ENCODE measurements around the gene WIPI1.
"Not testable (repeated sequence)": the region's sequence is repeated elsewhere in the genome, so short reads cannot be mapped to it uniquely, and the experiment has no call there.

WIPI1 gene

DNA sequence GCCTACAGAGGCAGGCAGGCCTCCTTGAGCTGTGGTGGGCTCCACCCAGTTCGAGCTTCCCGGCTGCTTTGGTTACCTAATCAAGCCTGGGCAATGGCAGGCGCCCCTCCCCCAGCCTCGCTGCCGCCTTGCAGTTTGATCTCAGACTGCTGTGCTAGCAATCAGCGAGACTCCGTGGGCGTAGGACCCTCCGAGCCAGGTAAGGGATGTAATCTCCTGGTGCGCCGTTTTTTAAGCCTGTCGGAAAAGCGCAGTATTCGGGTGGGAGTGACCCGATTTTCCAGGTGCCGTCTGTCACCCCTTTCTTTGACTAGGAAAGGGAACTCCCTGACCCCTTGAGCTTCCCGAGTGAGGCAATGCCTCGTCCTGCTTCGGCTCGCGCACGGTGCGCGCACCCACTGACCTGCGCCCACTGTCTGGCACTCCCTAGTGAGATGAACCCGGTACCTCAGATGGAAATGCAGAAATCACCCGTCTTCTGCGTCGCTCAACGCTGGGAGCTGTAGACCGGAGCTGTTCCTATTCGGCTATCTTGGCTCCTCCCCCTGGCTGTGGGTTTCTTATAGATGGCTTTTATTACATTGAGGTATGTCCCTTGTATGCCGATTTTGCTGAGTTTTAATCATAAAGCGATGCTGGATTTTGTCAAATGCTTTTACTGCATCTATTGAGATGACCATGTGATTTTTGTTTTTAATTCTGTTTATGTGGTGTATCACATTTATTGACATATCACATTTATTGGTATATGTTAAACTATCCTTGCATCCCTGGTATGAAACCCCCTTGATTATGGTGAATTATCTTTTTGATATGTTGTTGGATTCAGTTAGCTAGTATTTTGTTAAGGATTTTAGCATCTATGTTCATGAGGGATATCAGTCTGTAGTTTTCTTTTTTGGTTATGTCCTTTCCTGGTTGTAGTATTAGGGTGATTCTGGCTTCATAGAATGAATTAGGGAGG, 43.4 kb downstream of the WIPI1 start:
- DNase-seq (ENCODE audit: low read depth in 2 of 2), result peak; percentile 47 to 51

DNA sequence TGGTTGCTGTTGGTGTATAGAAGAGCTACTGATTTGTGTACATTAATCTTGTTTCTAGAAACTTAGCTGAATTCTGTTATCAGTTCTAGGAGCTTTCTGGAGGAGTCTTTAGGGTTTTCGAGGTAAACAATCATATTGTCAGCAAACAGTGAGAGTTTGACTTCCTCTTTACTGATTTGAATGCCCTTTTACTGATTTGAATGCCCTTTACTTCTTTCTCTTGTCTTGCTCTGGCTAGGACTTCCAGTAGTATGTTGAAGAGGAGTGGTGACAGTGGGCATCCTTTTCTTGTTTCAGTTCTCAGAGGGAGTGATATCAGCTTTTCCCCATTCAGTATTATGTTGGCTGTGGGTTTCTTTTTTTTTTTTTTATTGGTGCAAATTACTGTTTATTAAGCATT, 49.6 kb downstream of the WIPI1 start:
- not testable (repeated sequence) for DNase-seq (ENCODE audit: low read depth in 2 of 2)

DNA sequence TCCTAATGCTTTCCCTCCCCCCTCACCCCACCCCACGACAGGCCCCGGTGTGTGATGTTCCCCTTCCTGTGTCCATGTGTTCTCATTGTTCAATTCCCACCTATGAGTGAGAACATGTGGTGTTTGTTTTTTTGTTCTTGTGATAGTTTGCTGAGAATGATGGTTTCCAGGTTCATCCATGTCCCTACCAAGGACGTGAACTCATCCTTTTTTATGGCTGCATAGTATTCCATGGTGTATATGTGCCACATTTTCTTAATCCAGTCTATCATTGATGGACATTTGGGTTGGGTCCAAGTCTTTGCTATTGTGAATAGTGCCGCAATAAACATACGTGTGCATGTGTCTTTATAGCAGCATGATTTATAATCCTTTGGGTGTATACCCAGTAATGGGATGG, 53.5 kb downstream of the WIPI1 start:
- not testable (repeated sequence) for DNase-seq (ENCODE audit: low read depth in 2 of 2)

- DNase-seq (ENCODE audit: low read depth in 2 of 2), result no peak
These were observed 54.2 kb downstream of the WIPI1 start for GRCh38 chr17:68403122-68403521.

DNA sequence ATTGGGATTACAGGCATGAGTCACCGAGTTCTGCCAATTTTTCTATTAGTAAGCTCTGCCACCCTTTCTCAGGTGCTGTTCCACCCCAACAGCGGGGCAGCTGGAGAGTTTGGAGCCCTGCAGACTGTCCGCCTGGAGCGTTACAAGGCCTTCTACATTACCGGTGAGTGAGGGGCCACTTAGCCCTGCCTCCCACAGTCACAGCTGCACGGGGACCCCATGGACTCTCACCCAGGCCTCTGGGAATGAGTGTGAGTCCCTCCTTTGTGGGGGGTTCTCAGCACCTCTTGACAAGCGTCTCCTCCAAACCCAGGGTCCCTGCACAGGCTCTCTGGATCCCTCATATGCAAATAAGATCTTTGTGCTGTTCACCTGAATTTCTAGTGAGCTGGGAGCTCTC, 56.0 kb downstream of the WIPI1 start:
- no peak for DNase-seq (ENCODE audit: low read depth in 2 of 2)

DNA sequence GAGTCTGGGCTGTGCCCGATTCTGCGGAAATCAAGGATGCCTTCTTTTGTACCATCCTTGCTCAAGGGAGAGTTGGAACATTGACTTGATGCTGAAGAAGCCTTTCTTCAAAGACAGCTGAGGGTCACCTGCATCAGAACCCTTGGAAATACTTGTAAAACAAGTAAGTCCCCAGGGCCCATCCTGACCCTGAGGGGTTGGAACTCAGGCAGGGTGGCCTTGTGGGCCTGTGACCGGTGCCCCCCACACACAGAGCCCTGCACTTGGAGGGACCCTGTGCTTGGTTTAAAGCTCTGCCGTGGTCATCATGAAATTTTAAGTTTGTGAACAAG, 56.9 kb downstream of the WIPI1 start:
- no peak for DNase-seq (ENCODE audit: low read depth in 2 of 2)

DNA sequence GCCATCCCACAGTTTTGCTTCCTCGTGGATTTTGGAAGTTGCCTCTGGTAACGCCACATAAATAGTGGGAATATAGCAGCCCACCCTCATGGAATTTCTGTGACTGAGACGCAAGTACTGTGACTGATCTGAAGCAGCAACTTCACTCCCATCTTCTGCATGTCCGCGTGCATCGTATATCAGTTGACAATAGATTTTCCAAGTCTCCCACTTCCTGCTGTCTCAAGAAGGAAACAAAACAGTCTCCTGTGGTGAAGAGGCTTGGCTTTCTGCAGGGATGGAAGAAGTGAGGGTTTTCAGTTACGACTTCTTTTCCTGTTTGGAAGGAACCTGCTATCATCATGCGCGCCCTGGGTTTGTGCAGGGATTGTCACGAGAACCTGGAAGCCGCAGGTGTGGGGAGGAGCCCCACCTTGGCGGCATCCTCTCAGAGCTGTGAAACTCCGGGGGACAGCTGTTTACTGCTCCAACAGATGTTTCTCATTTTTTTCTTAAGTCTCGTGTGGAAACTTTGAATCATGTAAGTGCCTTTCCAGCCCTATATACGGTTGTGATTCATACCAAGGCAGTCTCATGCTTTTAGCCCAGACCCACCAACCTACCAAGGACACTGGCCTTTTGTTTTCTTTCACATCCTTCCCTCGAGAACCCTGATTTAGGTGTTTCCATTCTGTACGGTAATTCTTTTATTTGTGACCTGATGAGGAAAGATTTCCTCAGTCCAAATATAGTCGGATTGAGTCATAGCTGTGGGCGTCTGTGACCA, 57.5 kb downstream of the WIPI1 start:
- peak in 1 of 2 donors; percentile 52 for DNase-seq (ENCODE audit: low read depth in 2 of 2)

DNA sequence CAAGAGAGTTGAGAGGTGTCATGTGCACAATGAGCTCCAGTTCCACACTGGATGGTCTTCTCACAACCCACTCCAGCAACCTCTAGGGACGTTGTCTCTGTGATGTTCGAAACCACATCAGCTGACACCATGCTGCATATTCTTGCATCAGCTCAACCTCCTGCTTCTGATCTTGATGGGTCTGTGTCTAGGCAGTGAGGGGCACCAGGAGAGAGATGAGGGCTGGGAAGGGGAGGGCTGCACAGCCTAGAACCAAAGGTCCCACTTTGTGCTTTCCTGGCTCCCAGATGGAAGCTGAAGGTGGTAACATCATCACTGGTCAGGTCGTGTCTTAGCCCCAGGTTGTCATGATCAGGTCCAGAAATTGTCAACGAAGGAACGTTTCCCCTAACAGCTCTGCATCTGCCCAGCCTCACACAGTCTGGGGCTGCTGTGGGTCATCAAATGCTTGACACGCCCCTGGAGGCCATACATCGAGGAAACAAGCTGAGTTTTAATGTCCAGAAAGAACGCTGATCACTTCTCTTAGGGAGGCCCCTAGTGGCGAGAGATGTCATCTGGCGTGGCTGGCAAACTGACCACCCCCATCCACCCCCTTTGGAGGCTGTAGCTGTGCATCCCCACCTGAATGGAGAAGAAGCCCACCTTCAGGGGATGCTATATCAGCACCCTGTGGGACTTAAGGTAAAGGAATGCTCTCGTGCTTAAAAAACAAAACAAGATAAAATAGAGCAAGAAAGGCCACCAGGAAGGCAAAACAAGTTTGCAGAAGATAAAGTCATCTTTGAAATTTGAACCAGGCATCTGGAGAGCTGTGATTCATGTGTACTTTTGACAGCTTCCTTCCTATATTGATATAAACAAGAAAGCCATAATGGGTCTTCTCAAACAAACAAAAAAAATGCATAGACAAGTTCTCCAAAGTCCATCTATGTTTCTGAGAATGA, 58.3 kb downstream of the WIPI1 start:
- no peak for DNase-seq (ENCODE audit: low read depth in 2 of 2)

DNA sequence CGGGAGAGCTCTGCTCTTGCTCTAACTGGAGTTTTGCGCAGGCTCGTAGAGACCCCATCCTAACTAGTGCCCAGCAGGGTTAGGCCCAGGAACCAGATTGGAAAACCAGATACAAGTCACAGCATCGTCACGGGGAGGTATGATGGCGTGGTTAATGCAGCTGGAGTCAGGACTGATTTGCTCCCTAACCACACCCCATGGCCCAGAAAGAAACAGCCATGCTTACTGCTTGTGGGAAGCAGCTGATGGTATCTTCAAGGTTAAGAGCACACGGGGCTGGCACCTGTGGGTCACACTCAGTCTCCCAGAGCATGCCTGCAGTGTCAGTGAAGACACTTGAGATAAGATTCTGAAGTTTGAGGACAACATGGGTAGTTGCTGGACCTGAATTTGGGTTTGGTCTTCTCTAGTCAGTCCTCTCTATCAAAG, 60.2 kb downstream of the WIPI1 start:
- DNase-seq (ENCODE audit: low read depth in 2 of 2), result no peak

GRCh38 chr17:68396226-68397107, 60.8 kb downstream of the WIPI1 start:
- no peak for DNase-seq (ENCODE audit: low read depth in 2 of 2)

DNA sequence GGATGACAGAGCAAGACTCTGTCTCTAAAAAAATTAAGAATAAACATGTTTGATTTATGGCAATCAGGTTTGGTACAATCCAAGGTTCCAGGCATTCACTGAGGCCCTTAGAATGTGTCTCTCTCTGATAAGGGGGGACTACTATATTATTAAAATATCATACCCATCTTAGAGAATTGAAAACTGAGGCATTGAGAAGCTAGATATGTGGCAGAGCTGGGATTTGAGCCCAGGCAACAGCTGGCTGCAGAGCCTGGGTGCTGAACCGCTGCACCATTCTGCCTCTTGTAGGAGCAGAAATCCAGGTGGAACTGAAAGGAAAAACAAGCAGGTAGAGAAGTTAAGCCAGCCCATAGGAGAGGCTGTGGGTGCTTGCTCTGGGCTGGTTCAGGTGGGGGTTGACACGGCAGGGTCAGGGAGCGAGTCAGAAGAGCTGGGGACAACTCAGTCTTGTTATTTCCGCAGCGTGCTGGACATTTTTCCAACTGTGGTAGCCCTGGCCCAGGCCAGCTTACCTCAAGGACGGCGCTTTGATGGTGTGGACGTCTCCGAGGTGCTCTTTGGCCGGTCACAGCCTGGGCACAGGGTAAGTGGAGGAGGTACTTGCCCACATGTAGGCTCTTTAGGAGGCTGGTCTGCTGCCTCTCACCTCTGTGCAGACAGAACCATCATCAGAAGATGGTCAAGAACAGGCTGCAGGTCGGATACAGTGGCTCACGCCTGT, 62.5 kb downstream of the WIPI1 start:
- no peak for DNase-seq (ENCODE audit: low read depth in 2 of 2)

DNA sequence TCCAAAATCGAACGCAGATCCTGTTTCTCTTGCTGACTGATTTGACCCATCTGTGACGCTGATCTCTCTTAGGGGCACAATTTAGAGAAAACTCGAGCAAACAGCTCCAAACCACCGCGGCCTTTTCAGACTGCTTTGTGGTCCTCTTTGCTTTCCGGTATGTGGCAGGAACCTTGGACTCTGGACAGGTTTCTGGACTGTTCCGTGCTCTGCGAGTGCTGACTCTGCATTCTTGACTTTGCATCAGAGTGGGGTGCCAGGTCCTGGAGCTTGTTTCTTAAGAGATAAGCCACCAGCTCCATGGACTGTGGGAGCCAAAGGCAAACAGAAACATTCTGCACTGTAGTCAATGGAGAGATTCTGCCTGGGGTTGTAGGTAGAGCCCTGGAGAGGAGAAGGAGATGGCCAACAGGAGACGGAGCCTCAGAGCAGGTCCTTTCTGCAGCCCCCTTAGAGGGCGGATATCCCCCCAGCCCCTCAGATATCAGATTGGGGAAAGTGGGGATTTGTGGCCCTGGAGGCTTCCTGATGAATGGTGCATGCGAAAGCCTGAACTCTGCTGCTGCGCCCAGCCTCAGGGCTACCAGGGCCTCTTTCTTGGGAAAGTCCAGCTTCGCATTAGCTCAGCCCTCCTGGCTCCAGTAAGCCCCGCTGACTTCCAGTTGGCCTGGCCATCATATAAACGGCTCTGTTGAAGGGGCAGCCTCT, 65.6 kb downstream of the WIPI1 start:
- no peak for DNase-seq (ENCODE audit: low read depth in 2 of 2)

- no peak for DNase-seq (ENCODE audit: low read depth in 2 of 2)
These were observed 66.3 kb downstream of the WIPI1 start for GRCh38 chr17:68390888-68391545.

GRCh38 chr17:68389041-68389440, 68.3 kb downstream of the WIPI1 start:
- no peak for DNase-seq (ENCODE audit: low read depth in 2 of 2)

GRCh38 chr17:68387435-68388218, 69.7 kb downstream of the WIPI1 start:
- DNase-seq (ENCODE audit: low read depth in 2 of 2), result no peak

- DNase-seq (ENCODE audit: low read depth in 2 of 2), result no peak
These were observed 71.6 kb downstream of the WIPI1 start for GRCh38 chr17:68385490-68386215.

GRCh38 chr17:68384941-68385340, 72.4 kb downstream of the WIPI1 start:
- DNase-seq (ENCODE audit: low read depth in 2 of 2), result no peak

Data from stimulated activated CD4-positive, alpha-beta T cell treated with anti-CD3 and anti-CD28 coated beads, Interleukin-4, amount 100 ng/mL, for 48 hours (primary cell).